Astrocyte (in vitro differentiated cells and primary cell): ENCODE measurements around the gene COL27A1.

Experiments
- EZH2 ChIP-seq: IDR thresholded peaks from 2 replicates; pipeline ENCODE4 v1.6.1; 2012; ENCODE audit warnings: mild to moderate bottlenecking, low read length, inconsistent platforms; ENCODE audit not compliant: insufficient read depth
- TF ChIP-seq, protein P1 (sequence below): IDR thresholded peaks from 2 replicates; pipeline ENCODE4 v1.5.1; 2011; ENCODE audit warnings: low read depth, mild to moderate bottlenecking, inconsistent platforms, low read length, moderate library complexity; ENCODE audit not compliant: insufficient read depth

DNA sequence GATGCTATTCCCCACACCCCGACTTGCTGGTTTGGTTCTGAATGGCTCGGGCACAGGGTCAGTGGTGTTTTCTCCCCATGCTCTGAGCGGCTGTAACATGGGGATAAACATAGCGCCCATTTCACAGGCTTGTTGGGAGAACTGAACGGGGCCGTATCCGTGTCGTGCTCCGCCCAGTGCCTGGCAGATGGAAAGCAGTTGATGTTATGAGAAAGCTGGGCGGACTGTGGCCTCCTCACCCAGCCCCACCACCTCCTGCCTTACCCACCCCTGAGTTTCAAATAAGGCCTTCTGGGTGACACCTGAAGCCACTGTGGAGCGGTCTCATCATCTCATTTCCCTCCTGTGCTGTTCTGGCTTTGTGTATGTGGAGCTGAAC is 188.8 kb downstream of the COL27A1 start:
- TF ChIP-seq, protein P1, sequence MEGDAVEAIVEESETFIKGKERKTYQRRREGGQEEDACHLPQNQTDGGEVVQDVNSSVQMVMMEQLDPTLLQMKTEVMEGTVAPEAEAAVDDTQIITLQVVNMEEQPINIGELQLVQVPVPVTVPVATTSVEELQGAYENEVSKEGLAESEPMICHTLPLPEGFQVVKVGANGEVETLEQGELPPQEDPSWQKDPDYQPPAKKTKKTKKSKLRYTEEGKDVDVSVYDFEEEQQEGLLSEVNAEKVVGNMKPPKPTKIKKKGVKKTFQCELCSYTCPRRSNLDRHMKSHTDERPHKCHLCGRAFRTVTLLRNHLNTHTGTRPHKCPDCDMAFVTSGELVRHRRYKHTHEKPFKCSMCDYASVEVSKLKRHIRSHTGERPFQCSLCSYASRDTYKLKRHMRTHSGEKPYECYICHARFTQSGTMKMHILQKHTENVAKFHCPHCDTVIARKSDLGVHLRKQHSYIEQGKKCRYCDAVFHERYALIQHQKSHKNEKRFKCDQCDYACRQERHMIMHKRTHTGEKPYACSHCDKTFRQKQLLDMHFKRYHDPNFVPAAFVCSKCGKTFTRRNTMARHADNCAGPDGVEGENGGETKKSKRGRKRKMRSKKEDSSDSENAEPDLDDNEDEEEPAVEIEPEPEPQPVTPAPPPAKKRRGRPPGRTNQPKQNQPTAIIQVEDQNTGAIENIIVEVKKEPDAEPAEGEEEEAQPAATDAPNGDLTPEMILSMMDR = no peak
- TF ChIP-seq EZH2 = no peak
